GM12878 (cell line): Measurements from ENCODE around the gene PTPRD. TPM values are rescaled to one million over a fixed set of nuclear protein-coding genes. Genes with fewer than 3 reads are reported as not detected.

ENCODE experiments used
- ATAC-seq: fragments of 200-7000 bp; cut with Tn5 transposase; 3 replicates; pipeline ENCODE4 v1.9.1; 2020; ENCODE audit warnings: mild to moderate bottlenecking, moderate library complexity
- BruUV-seq: library from RNA; stranded (reverse); fragments of 400-500 nt; replicated peaks from 2 replicates; lab custom pipeline; 2021; lab: Mats Ljungman, UMichigan
- CTCF ChIA-PET: fragments of 300-600 bp; sonication (Branson Sonifier 250); formaldehyde crosslinking; extraction: SDS; loops from one replicate; lab custom pipeline; 2021; ENCODE audit warnings: inconsistent platforms; lab: Yijun Ruan, JAX
- POLR2A ChIA-PET: fragments of 350-600 bp; formaldehyde crosslinking; extraction: SDS; loops from one replicate; lab custom pipeline; 2021; ENCODE audit warnings: inconsistent platforms; lab: Charles Lee
- RAD21 ChIA-PET: fragments of 300-600 bp; sonication (Branson Sonifier 250); formaldehyde crosslinking; loops from one replicate; lab custom pipeline; 2023; ENCODE audit warnings: antibody characterized with exemption; ENCODE audit not compliant: unreplicated experiment; lab: Charles Lee
- SMC1A ChIA-PET: fragments of 300-600 bp; sonication (Branson Sonifier 250); formaldehyde crosslinking; loops from one replicate; lab custom pipeline; 2023; ENCODE audit not compliant: unreplicated experiment, uncharacterized antibody; lab: Charles Lee
- DNase-seq: peaks from one replicate; pipeline ENCODE4 v3.0.0-alpha.2; 2011; ENCODE audit warnings: low read depth, low spot score
- FAIRE-seq: peaks from 3 replicates; lab custom pipeline; 2011; peaks lifted over from hg19 to GRCh38; lab: Jason Lieb, UNC
- H2AFZ ChIP-seq: 2 replicates; pipeline ENCODE4 v1.6.0; 2011; ENCODE audit warnings: low read depth, low read length, control low read depth; ENCODE audit not compliant: control insufficient read depth
- H3K27ac ChIP-seq: 2 replicates; pipeline ENCODE4 v1.5.1; 2011; ENCODE audit warnings: control low read depth; ENCODE audit not compliant: control insufficient read depth, insufficient read depth
- H3K27me3 ChIP-seq, 2 experiments: replicated peaks in 1 of 2; 2 replicates each; pipeline versions ENCODE4 v1.6.0 to v1.6.1; 2011; ENCODE audit warnings: low read length in 1 of 2; ENCODE audit not compliant: control insufficient read depth in 2 of 2, insufficient read depth in 2 of 2
- H3K36me3 ChIP-seq, 2 experiments: 2 replicates each; pipeline ENCODE4 v1.5.1; 2011; ENCODE audit warnings: low read length in 1 of 2; ENCODE audit not compliant: control insufficient read depth in 2 of 2, insufficient read depth in 2 of 2
- H3K4me1 ChIP-seq: 2 replicates; pipeline ENCODE4 v1.6.1; 2011; ENCODE audit warnings: mild to moderate bottlenecking, low read length, moderate library complexity, mixed read lengths; ENCODE audit not compliant: control insufficient read depth, insufficient read depth
- H3K4me2 ChIP-seq: 2 replicates; pipeline ENCODE4 v1.6.0; 2011; ENCODE audit warnings: control low read depth; ENCODE audit not compliant: control insufficient read depth, insufficient read depth
- H3K4me3 ChIP-seq: fragments of 200-600 bp; sonication (generic); 2 replicates; pipeline ENCODE4 v1.5.1; 2016
- H3K79me2 ChIP-seq: 2 replicates; pipeline ENCODE4 v1.6.0; 2011; ENCODE audit warnings: low read length; ENCODE audit not compliant: control insufficient read depth, insufficient read depth
- H3K9ac ChIP-seq: 2 replicates; pipeline ENCODE4 v1.8.0; 2011; ENCODE audit warnings: low read length, control low read depth, mixed read lengths; ENCODE audit not compliant: control insufficient read depth, insufficient read depth
- H3K9me3 ChIP-seq: replicated peaks from 3 replicates; pipeline ENCODE4 v1.5.1; 2011; ENCODE audit warnings: mild to moderate bottlenecking, low read length; ENCODE audit not compliant: control insufficient read depth, insufficient read depth
- H4K20me1 ChIP-seq: 2 replicates; pipeline ENCODE4 v1.6.0; 2011; ENCODE audit not compliant: control insufficient read depth, insufficient read depth
- BRCA1 ChIP-seq: IDR thresholded peaks from 2 replicates; pipeline ENCODE4 v1.6.1; 2011; ENCODE audit warnings: low read depth, low read length, improper control_type of control experiment
- DPF2 ChIP-seq: fragments of 450-650 bp; IDR thresholded peaks from 2 replicates; pipeline ENCODE4 v1.6.1; 2017; ENCODE audit warnings: mild to moderate bottlenecking
- HDGF ChIP-seq: fragments of 450-650 bp; IDR thresholded peaks from 2 replicates; pipeline ENCODE4 v1.6.1; 2016; ENCODE audit warnings: antibody characterized with exemption
- KAT2A ChIP-seq: conservative IDR thresholded peaks from 2 replicates; pipeline ENCODE4 v1.6.1; 2011; ENCODE audit warnings: low read depth, low read length; ENCODE audit not compliant: control insufficient read depth
- RAD51 ChIP-seq: fragments of 450-650 bp; IDR thresholded peaks from 2 replicates; pipeline ENCODE4 v1.6.1; 2016; ENCODE audit warnings: moderate library complexity, mild to moderate bottlenecking, inconsistent platforms
- RB1 ChIP-seq: fragments of 450-650 bp; formaldehyde crosslinking; IDR thresholded peaks from 2 replicates; pipeline ENCODE4 v1.6.1; 2017; ENCODE audit warnings: mild to moderate bottlenecking, borderline replicate concordance
- SPI1 ChIP-seq: IDR thresholded peaks from 2 replicates; pipeline ENCODE4 v1.6.1; 2011; ENCODE audit warnings: low read depth, mild to moderate bottlenecking, low read length, moderate library complexity, borderline replicate concordance; ENCODE audit not compliant: insufficient read depth
- TCF7 ChIP-seq: IDR thresholded peaks from 2 replicates; pipeline ENCODE4 v1.6.1; 2014; ENCODE audit warnings: antibody characterized with exemption, borderline replicate concordance
- WGBS: methylation state at CpG from one replicate; pipeline ENCODE4 v1.1.6; 2016; ENCODE audit warnings: low lambda C conversion rate; ENCODE audit not compliant: insufficient replicate concordance, insufficient coverage; ENCODE audit errors: missing lambda C conversion rate; 5-methylcytosine and 5-hydroxymethylcytosine counted together
- in situ Hi-C: fragments of 300-500 bp; cut with MboI; formaldehyde crosslinking; loops from 9 replicates; pipeline ENCODE4 v1.14.3; 2018; ENCODE audit warnings: mixed read lengths
- intact Hi-C: fragments of 100-400 bp; cut with micrococcal nuclease; formaldehyde crosslinking; loops from one replicate; pipeline ENCODE4 v1.14.2; 2022; ENCODE audit not compliant: unreplicated experiment
- polyA plus RNA-seq, 11 experiments: library from polyadenylated mRNA; depleted of rRNA in 4 of 11; unstranded in 6 of 11; stranded (reverse) in 5 of 11; fragments of >200 nt; fragmentation: Nextera tagmentation in 4 of 11; fragmentation: Illumina TruSeq in 1 of 11; extraction: Ambion mirVana in 4 of 11; extraction: Trizol in 1 of 11; gene quantifications; 1 replicate in 1 of 11; 2 replicates in 10 of 11; pipeline versions ENCODE4 v1.2.1 to v1.2.3, GENCODE V29; 2011 to 2016; ENCODE audit warnings: inconsistent platforms in 2 of 11, missing spikeins in 2 of 11, low read depth in 1 of 11
- total RNA-seq, 4 experiments: library from RNA; depleted of rRNA in 3 of 4; stranded (reverse); fragments of >200 nt in 3 of 4; fragmentation: Illumina TruSeq in 1 of 4; extraction: Trizol in 1 of 4; gene quantifications; 2 replicates each; pipeline versions ENCODE4 v1.2.1 to v1.2.3, GENCODE V29; 2013 to 2021
- TF ChIP-seq, protein P1 (sequence below): fragments of 450-650 bp; IDR thresholded peaks from 2 replicates; pipeline ENCODE4 v1.6.1; 2017; ENCODE audit warnings: mild to moderate bottlenecking, moderate library complexity
- TF ChIP-seq, protein P2 (sequence below): IDR thresholded peaks from 2 replicates; pipeline ENCODE4 v1.6.1; 2012; ENCODE audit warnings: low read depth, low read length, improper control_type of control experiment
- TF ChIP-seq, protein P3 (sequence below): fragments of 450-650 bp; IDR thresholded peaks from 2 replicates; pipeline ENCODE4 v1.6.1; 2017; ENCODE audit warnings: mild to moderate bottlenecking, low read depth, inconsistent platforms; ENCODE audit not compliant: poor library complexity, severe bottlenecking
- TF ChIP-seq, protein P4 (sequence below): fragments of 450-650 bp; IDR thresholded peaks from 2 replicates; pipeline ENCODE4 v1.6.1; 2016; ENCODE audit warnings: mild to moderate bottlenecking
- TF ChIP-seq, protein P5 (sequence below): fragments of 450-650 bp; IDR thresholded peaks from 2 replicates; pipeline ENCODE4 v1.6.1; 2017; ENCODE audit warnings: antibody characterized with exemption, mild to moderate bottlenecking, moderate library complexity

Gene PTPRD
- total and polyA plus RNA-seq, 10 of the 15 experiments (the other 5 are each of a cell fraction or from before 2014, with no cell fraction given): under 0.01 to 0.05 (median 0.01) TPM; not detected in 7

DNA sequence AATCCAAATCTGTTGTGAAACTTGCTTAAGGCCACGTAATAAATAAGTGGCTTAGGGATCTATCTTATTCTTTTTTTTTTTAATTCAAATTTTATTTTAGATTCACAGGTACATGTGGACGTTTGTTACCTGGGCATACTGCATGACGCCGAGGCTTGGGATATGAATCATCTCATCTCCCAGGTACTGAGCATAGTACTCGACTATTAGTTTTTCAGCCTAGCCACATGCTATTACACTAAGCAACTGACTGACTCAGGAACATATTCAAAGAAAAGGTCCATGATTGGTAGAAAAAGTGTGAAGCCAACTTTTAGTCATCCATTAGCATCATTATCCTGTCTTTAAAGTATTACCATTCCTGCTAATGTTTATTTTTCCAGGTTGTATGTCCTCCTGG lies 1709.7 kb downstream of the PTPRD start (continued):
- TF ChIP-seq, protein P1, sequence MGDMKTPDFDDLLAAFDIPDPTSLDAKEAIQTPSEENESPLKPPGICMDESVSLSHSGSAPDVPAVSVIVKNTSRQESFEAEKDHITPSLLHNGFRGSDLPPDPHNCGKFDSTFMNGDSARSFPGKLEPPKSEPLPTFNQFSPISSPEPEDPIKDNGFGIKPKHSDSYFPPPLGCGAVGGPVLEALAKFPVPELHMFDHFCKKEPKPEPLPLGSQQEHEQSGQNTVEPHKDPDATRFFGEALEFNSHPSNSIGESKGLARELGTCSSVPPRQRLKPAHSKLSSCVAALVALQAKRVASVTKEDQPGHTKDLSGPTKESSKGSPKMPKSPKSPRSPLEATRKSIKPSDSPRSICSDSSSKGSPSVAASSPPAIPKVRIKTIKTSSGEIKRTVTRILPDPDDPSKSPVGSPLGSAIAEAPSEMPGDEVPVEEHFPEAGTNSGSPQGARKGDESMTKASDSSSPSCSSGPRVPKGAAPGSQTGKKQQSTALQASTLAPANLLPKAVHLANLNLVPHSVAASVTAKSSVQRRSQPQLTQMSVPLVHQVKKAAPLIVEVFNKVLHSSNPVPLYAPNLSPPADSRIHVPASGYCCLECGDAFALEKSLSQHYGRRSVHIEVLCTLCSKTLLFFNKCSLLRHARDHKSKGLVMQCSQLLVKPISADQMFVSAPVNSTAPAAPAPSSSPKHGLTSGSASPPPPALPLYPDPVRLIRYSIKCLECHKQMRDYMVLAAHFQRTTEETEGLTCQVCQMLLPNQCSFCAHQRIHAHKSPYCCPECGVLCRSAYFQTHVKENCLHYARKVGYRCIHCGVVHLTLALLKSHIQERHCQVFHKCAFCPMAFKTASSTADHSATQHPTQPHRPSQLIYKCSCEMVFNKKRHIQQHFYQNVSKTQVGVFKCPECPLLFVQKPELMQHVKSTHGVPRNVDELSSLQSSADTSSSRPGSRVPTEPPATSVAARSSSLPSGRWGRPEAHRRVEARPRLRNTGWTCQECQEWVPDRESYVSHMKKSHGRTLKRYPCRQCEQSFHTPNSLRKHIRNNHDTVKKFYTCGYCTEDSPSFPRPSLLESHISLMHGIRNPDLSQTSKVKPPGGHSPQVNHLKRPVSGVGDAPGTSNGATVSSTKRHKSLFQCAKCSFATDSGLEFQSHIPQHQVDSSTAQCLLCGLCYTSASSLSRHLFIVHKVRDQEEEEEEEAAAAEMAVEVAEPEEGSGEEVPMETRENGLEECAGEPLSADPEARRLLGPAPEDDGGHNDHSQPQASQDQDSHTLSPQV: no peak
- TF ChIP-seq BRCA1 (no peak), RB1 (no peak), RAD51 (no peak), HDGF (no peak), TCF7 (no peak), DPF2 (no peak)

DNA sequence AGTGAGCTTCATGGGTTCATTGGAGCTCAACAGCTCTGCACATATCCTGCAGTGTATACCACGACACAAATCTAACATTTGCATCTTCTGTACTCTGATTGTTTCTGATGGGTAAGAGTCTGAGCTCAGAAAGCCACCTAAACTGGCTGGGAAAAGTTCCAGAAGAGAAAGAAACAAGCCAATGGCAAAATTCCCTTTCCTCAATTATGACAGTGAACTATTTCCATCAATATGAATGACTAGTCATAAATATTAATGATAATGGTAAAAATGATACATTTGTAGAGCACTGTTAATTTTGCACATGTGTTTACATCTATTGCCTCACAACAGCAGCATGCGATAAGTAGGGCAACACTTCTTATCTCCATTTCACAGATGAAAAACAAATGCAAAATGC lies 1711.7 kb downstream of the PTPRD start:
- H3K9me3 ChIP-seq: no peaks in the 10 kb centered on the region
- H3K9ac ChIP-seq: no peak overlapping the region
- H3K79me2 ChIP-seq: no peaks in the 10 kb centered on the region
- POLR2A ChIA-PET: no interaction called here
- no peak overlapping the region for H3K4me3 ChIP-seq
- no peak overlapping the region for H3K4me2 ChIP-seq
- no peaks in the 10 kb centered on the region for H3K27me3 ChIP-seq
- H3K36me3 ChIP-seq: no peaks in the 10 kb centered on the region
- CTCF ChIA-PET: no interaction called here
- ATAC-seq: no peak
- RAD21 ChIA-PET: no interaction called here
- no peaks in the 10 kb centered on the region for H3K4me1 ChIP-seq
- H2AFZ ChIP-seq: no peak overlapping the region
- intact Hi-C loops: no loop called here
- H3K27ac ChIP-seq: no peak overlapping the region
- 44% methylated on average over 2 of the region's 2 CpGs for WGBS
- no peak for DNase-seq
- SMC1A ChIA-PET: no interaction called here
- H4K20me1 ChIP-seq: no peaks in the 10 kb centered on the region
- FAIRE-seq: no peak
- no TSS peak for BruUV-seq
- in situ Hi-C loops: no loop called here
- TF ChIP-seq SPI1 (no peak), KAT2A (no peak)
- TF ChIP-seq, protein P2, sequence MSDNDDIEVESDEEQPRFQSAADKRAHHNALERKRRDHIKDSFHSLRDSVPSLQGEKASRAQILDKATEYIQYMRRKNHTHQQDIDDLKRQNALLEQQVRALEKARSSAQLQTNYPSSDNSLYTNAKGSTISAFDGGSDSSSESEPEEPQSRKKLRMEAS: no peak
- TF ChIP-seq, protein P3, sequence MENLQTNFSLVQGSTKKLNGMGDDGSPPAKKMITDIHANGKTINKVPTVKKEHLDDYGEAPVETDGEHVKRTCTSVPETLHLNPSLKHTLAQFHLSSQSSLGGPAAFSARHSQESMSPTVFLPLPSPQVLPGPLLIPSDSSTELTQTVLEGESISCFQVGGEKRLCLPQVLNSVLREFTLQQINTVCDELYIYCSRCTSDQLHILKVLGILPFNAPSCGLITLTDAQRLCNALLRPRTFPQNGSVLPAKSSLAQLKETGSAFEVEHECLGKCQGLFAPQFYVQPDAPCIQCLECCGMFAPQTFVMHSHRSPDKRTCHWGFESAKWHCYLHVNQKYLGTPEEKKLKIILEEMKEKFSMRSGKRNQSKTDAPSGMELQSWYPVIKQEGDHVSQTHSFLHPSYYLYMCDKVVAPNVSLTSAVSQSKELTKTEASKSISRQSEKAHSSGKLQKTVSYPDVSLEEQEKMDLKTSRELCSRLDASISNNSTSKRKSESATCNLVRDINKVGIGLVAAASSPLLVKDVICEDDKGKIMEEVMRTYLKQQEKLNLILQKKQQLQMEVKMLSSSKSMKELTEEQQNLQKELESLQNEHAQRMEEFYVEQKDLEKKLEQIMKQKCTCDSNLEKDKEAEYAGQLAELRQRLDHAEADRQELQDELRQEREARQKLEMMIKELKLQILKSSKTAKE: no peak
- TF ChIP-seq, protein P4, sequence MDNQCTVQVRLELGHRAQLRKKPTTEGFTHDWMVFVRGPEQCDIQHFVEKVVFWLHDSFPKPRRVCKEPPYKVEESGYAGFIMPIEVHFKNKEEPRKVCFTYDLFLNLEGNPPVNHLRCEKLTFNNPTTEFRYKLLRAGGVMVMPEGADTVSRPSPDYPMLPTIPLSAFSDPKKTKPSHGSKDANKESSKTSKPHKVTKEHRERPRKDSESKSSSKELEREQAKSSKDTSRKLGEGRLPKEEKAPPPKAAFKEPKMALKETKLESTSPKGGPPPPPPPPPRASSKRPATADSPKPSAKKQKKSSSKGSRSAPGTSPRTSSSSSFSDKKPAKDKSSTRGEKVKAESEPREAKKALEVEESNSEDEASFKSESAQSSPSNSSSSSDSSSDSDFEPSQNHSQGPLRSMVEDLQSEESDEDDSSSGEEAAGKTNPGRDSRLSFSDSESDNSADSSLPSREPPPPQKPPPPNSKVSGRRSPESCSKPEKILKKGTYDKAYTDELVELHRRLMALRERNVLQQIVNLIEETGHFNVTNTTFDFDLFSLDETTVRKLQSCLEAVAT: no peak
- TF ChIP-seq, protein P5, sequence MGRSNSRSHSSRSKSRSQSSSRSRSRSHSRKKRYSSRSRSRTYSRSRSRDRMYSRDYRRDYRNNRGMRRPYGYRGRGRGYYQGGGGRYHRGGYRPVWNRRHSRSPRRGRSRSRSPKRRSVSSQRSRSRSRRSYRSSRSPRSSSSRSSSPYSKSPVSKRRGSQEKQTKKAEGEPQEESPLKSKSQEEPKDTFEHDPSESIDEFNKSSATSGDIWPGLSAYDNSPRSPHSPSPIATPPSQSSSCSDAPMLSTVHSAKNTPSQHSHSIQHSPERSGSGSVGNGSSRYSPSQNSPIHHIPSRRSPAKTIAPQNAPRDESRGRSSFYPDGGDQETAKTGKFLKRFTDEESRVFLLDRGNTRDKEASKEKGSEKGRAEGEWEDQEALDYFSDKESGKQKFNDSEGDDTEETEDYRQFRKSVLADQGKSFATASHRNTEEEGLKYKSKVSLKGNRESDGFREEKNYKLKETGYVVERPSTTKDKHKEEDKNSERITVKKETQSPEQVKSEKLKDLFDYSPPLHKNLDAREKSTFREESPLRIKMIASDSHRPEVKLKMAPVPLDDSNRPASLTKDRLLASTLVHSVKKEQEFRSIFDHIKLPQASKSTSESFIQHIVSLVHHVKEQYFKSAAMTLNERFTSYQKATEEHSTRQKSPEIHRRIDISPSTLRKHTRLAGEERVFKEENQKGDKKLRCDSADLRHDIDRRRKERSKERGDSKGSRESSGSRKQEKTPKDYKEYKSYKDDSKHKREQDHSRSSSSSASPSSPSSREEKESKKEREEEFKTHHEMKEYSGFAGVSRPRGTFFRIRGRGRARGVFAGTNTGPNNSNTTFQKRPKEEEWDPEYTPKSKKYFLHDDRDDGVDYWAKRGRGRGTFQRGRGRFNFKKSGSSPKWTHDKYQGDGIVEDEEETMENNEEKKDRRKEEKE: no peak
